WTC11 (cell line): ENCODE data around the gene BMP8A. TPM values are rescaled to one million over a fixed set of nuclear protein-coding genes. Genes with fewer than 3 reads are reported as not detected.

Experiments used
- ATAC-seq: fragments of 200-7000 bp; cut with Tn5 transposase; 2 replicates; pipeline ENCODE4 v1.10.0; 2021; ENCODE audit warnings: mild to moderate bottlenecking, moderate library complexity
- CTCF ChIA-PET: fragments of 300-600 bp; sonication (Branson Sonifier 250); formaldehyde crosslinking; loops from one replicate; lab custom pipeline; 2021; ENCODE audit warnings: antibody characterized with exemption; lab: Charles Lee
- POLR2A ChIA-PET: fragments of 350-600 bp; sonication (Branson Sonifier 250); formaldehyde crosslinking; loops from one replicate; lab custom pipeline; 2021; ENCODE audit warnings: antibody characterized with exemption; lab: Charles Lee
- DNase-seq: peaks from one replicate; pipeline ENCODE4 v3.0.0; 2021; ENCODE audit warnings: low spot score
- H3K27ac Mint-ChIP-seq: 2 replicates; pipeline ENCODE4 v1.8.0; 2021; ENCODE audit warnings: mixed read lengths
- H3K27me3 Mint-ChIP-seq: 2 replicates; pipeline ENCODE4 v1.8.0; 2021; ENCODE audit warnings: low read depth, mild to moderate bottlenecking, moderate library complexity, mixed read lengths
- H3K36me3 Mint-ChIP-seq: 2 replicates; pipeline ENCODE4 v1.8.0; 2021; ENCODE audit warnings: mixed read lengths
- H3K4me1 Mint-ChIP-seq: 2 replicates; pipeline ENCODE4 v1.8.0; 2022; ENCODE audit warnings: mixed read lengths
- H3K4me3 Mint-ChIP-seq: 2 replicates; pipeline ENCODE4 v1.8.0; 2021; ENCODE audit warnings: mild to moderate bottlenecking, moderate library complexity, mixed read lengths
- H3K9me3 Mint-ChIP-seq: 2 replicates; pipeline ENCODE4 v1.8.0; 2021; ENCODE audit warnings: mixed read lengths
- AFF4 ChIP-seq: sonication (generic); formaldehyde crosslinking; IDR thresholded peaks from 2 replicates; pipeline ENCODE4 v1.8.1; 2023; ENCODE audit warnings: mild to moderate bottlenecking, missing genetic modification reagents, borderline replicate concordance
- ATF1 ChIP-seq: sonication (generic); formaldehyde crosslinking; IDR thresholded peaks from 2 replicates; pipeline ENCODE4 v1.8.1; 2023; ENCODE audit warnings: mild to moderate bottlenecking, moderate library complexity, missing genetic modification reagents
- CREB1 ChIP-seq: sonication (generic); formaldehyde crosslinking; IDR thresholded peaks from 2 replicates; pipeline ENCODE4 v1.8.0; 2023; ENCODE audit warnings: mild to moderate bottlenecking, missing genetic modification reagents
- ETV6 ChIP-seq: sonication (generic); formaldehyde crosslinking; IDR thresholded peaks from 2 replicates; pipeline ENCODE4 v1.8.1; 2022; ENCODE audit warnings: mild to moderate bottlenecking, missing genetic modification reagents
- FOXP4 ChIP-seq: sonication (generic); formaldehyde crosslinking; IDR thresholded peaks from 2 replicates; pipeline ENCODE4 v1.8.0; 2022; ENCODE audit warnings: mild to moderate bottlenecking, missing genetic modification reagents
- GABPB1 ChIP-seq: sonication (generic); formaldehyde crosslinking; IDR thresholded peaks from 2 replicates; pipeline ENCODE4 v1.8.1; 2023; ENCODE audit warnings: mild to moderate bottlenecking, missing genetic modification reagents
- GRHL2 ChIP-seq: fragments of 250-450 bp; sonication (Bioruptor Pico); IDR thresholded peaks from 2 replicates; pipeline ENCODE4 v1.8.0; 2022; ENCODE audit warnings: mild to moderate bottlenecking, moderate library complexity; ENCODE audit not compliant: insufficient replicate concordance, severe bottlenecking
- GTF2I ChIP-seq: fragments of 250-450 bp; sonication (Bioruptor Pico); conservative IDR thresholded peaks from 2 replicates; pipeline ENCODE4 v1.4.0; 2021; ENCODE audit warnings: mild to moderate bottlenecking
- KAT7 ChIP-seq: sonication (generic); formaldehyde crosslinking; IDR thresholded peaks from 2 replicates; pipeline ENCODE4 v1.8.1; 2023; ENCODE audit warnings: missing genetic modification reagents, mild to moderate bottlenecking, borderline replicate concordance
- MYBL2 ChIP-seq: sonication (generic); formaldehyde crosslinking; IDR thresholded peaks from 2 replicates; pipeline ENCODE4 v1.8.1; 2023; ENCODE audit warnings: mild to moderate bottlenecking, moderate library complexity, missing genetic modification reagents
- NFATC4 ChIP-seq: fragments of 250-450 bp; sonication (Bioruptor Pico); IDR thresholded peaks from 2 replicates; pipeline ENCODE4 v1.9.0; 2021; ENCODE audit warnings: mild to moderate bottlenecking
- OVOL2 ChIP-seq: fragments of 250-450 bp; sonication (Bioruptor Pico); IDR thresholded peaks from 2 replicates; pipeline ENCODE4 v1.9.0; 2021; ENCODE audit warnings: mild to moderate bottlenecking, borderline replicate concordance
- PREB ChIP-seq: sonication (generic); formaldehyde crosslinking; IDR thresholded peaks from 2 replicates; pipeline ENCODE4 v1.8.1; 2022; ENCODE audit warnings: mild to moderate bottlenecking, missing genetic modification reagents, moderate library complexity, borderline replicate concordance
- RELA ChIP-seq: sonication (generic); formaldehyde crosslinking; IDR thresholded peaks from 2 replicates; pipeline ENCODE4 v1.8.1; 2022; ENCODE audit warnings: missing genetic modification reagents, mild to moderate bottlenecking, borderline replicate concordance
- RORB ChIP-seq: fragments of 250-450 bp; sonication (Bioruptor Pico); IDR thresholded peaks from 2 replicates; pipeline ENCODE4 v1.9.0; 2021; ENCODE audit warnings: mild to moderate bottlenecking
- SOX15 ChIP-seq: fragments of 250-450 bp; sonication (Bioruptor Pico); IDR thresholded peaks from 2 replicates; pipeline ENCODE4 v1.9.0; 2021; ENCODE audit warnings: mild to moderate bottlenecking
- SP1 ChIP-seq: sonication (generic); formaldehyde crosslinking; conservative IDR thresholded peaks from 2 replicates; pipeline ENCODE4 v1.8.1; 2022; ENCODE audit warnings: missing genetic modification reagents
- TCF7 ChIP-seq: sonication (generic); formaldehyde crosslinking; IDR thresholded peaks from 2 replicates; pipeline ENCODE4 v1.8.0; 2022; ENCODE audit warnings: mild to moderate bottlenecking, low read depth, missing genetic modification reagents, moderate library complexity
- USF2 ChIP-seq: sonication (generic); formaldehyde crosslinking; IDR thresholded peaks from 2 replicates; pipeline ENCODE4 v1.8.1; 2023; ENCODE audit warnings: mild to moderate bottlenecking, missing genetic modification reagents, moderate library complexity
- ZBTB21 ChIP-seq: sonication (generic); formaldehyde crosslinking; IDR thresholded peaks from 2 replicates; pipeline ENCODE4 v1.8.1; 2023; ENCODE audit warnings: mild to moderate bottlenecking, missing genetic modification reagents, borderline replicate concordance
- ZBTB43 ChIP-seq: sonication (generic); formaldehyde crosslinking; IDR thresholded peaks from 2 replicates; pipeline ENCODE4 v1.8.1; 2023; ENCODE audit warnings: mild to moderate bottlenecking, missing genetic modification reagents
- ZNF671 ChIP-seq: fragments of 250-450 bp; sonication (Bioruptor Pico); IDR thresholded peaks from 2 replicates; pipeline ENCODE4 v1.8.0; 2021; ENCODE audit warnings: mild to moderate bottlenecking
- total RNA-seq: library from RNA; stranded (reverse); gene quantifications from 3 replicates; pipeline ENCODE4 v1.2.3, GENCODE V29; 2021

BMP8A gene
- total RNA-seq, 1 experiment from 2014 or later, result 0.94 TPM

- DNase-seq (no peak), ATAC-seq (no peak)
- no peaks in the 10 kb centered on the region for H3K9me3 Mint-ChIP-seq
- H3K36me3 Mint-ChIP-seq, result peaks cover 89% of the 10 kb centered on the region
- ChIA-PET CTCF (no interaction called here), POLR2A (no interaction called here)
- no peak overlapping the region for H3K4me3 Mint-ChIP-seq
- no peaks in the 10 kb centered on the region for H3K27me3 Mint-ChIP-seq
- H3K27ac Mint-ChIP-seq, result no peak overlapping the region
- TF ChIP-seq ZBTB21 (CRISPR knock-in tag) (no peak), MYBL2 (no peak), OVOL2 (no peak), USF2 (CRISPR knock-in tag) (no peak), KAT7 (CRISPR knock-in tag) (no peak), GABPB1 (CRISPR knock-in tag) (no peak), ETV6 (CRISPR knock-in tag) (no peak), SOX15 (CRISPR knock-in tag) (no peak)
- H3K4me1 Mint-ChIP-seq, result no peaks in the 10 kb centered on the region
Measured at GRCh38 chr1:39452540-39452939, 38.9 kb upstream of the BMP8A start.

- ATAC-seq, result no peak
- ChIA-PET CTCF (no interaction called here), POLR2A (no interaction called here)
- no peak for DNase-seq
- H3K27me3 Mint-ChIP-seq, result no peaks in the 10 kb centered on the region
- H3K36me3 Mint-ChIP-seq, result peaks cover 89% of the 10 kb centered on the region
- no peak overlapping the region for H3K4me3 Mint-ChIP-seq
- H3K9me3 Mint-ChIP-seq, result no peaks in the 10 kb centered on the region
- no peak overlapping the region for H3K27ac Mint-ChIP-seq
- no peak for TF ChIP-seq PREB (CRISPR knock-in tag)
- no peak for TF ChIP-seq RELA
- TF ChIP-seq FOXP4 (CRISPR knock-in tag), result no peak
- TF ChIP-seq RORB (CRISPR knock-in tag), result no peak
- no peak for TF ChIP-seq CREB1 (CRISPR knock-in tag)
- TF ChIP-seq AFF4 (CRISPR knock-in tag), result no peak
- no peaks in the 10 kb centered on the region for H3K4me1 Mint-ChIP-seq
Measured at GRCh38 chr1:39453603-39454002, 37.8 kb upstream of the BMP8A start.

GRCh38 chr1:39458991-39459390, 32.4 kb upstream of the BMP8A start:
- ChIA-PET CTCF (no interaction called here), POLR2A (no interaction called here)
- Mint-ChIP-seq H3K4me3 (no peak overlapping the region), H3K9me3 (no peaks in the 10 kb centered on the region), H3K4me1 (no peaks in the 10 kb centered on the region), H3K27ac (no peak overlapping the region), H3K36me3 (peaks cover 94% of the 10 kb centered on the region), H3K27me3 (no peaks in the 10 kb centered on the region)
- DNase-seq (no peak), ATAC-seq (no peak)
- no peak for TF ChIP-seq GRHL2 (CRISPR knock-in tag)
- TF ChIP-seq ZBTB43, result no peak
- no peak for TF ChIP-seq AFF4 (CRISPR knock-in tag)
- TF ChIP-seq NFATC4, result no peak
- TF ChIP-seq SP1, result no peak
- no peak for TF ChIP-seq MYBL2
- TF ChIP-seq TCF7 (CRISPR knock-in tag), result no peak
- no peak for TF ChIP-seq ZNF671 (CRISPR knock-in tag)
- no peak for TF ChIP-seq GTF2I (CRISPR knock-in tag)
- TF ChIP-seq ATF1, result no peak
